Renal cortex interstitium (tissue), 11 donors: ENCODE data around the gene VSTM2B. TPM values are rescaled to one million over a fixed set of nuclear protein-coding genes. Genes with fewer than 3 reads are reported as not detected.

Experiments used
- DNase-seq, 11 donors: peaks; one replicate each; pipeline ENCODE4 v3.0.0-alpha.2; 2013; ENCODE audit warnings: low read depth in 9 of 11, low spot score in 4 of 11; ENCODE audit errors: extremely low read depth in 1 of 11
- polyA plus RNA-seq, 3 donors: library from polyadenylated mRNA; unstranded; fragments of 120-200 nt; gene quantifications; one replicate each; pipeline ENCODE4 v1.2.1, GENCODE V29; 2013; ENCODE audit not compliant: insufficient read length in 3 of 3

VSTM2B gene
- polyA plus RNA-seq, 3 donors: 0.42 to 0.64 (median 0.60) TPM

DNA sequence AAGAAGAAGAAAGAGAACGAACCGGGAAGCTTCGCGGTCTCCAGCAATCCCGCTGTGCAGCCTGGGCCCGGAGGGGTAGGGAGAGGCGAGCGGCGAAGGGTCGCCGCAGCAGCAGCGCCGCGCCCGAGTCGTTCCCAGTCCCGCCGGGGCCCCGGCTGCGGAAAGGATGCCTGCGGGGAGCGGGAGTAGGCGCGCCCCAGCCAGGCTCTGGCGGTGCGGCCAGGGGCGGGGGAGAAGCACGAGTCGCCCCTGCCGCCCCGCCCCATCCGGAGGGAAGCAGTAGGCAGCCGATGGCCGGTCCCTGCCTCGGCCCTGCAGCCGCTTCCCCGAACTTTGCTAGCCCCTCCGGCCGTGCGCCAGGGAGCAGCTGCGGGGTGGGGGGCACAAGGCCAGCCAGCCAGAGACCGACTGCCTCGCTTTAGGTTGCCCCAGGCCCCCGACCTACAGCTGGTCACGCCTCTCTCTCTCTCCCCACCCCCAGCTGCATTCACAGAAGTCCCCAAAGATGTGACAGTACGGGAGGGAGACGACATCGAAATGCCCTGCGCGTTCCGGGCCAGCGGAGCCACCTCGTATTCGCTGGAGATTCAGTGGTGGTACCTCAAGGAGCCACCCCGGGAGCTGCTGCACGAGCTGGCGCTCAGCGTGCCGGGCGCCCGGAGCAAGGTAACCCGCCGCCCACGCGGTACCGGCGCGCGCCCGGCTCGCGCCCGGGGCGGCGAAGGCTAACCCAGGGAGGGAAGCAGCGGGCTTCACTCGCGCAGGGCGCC, 1.1 kb downstream of the VSTM2B start:
- no peak for DNase-seq

DNA sequence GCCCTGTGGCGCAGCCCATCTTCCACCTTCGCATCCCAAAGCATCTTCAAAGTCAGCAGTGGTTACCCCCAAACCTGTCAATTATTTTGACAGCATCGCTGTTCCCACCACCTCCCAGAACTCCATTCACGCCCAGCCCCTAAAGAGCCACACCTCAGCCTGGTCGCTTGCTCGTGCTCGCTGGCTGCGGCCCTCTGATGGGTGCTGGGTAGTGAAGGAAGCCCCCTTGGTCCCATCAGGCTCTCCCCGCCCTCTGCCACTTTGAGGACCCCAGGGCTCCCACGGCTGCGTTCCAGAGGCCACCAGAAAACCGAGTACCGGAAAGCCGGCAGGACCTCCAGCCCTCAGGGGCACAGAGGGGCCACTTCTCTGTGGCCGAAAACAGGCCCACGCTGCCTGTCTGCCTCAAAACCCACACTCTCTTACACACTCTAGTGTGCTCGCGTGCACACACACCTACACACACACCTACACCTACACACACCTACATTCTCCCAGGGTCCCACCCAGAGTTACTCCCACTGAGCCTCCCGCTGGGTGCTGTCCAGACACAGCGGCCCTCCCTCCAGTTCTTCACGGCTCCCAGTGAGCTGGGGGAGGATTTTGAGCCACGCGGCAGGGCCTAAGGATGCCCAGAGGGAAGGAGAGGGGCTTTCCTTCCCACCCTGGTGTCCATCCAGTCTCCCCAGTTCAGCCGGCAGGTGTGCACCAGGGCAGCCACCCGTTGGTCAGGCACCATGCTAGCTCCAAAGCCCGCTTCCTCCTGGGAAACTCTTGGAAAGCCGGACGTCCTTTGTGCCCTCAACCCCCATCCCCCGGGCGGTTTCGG, 1.9 kb downstream of the VSTM2B start:
- DNase-seq: no peak

DNA sequence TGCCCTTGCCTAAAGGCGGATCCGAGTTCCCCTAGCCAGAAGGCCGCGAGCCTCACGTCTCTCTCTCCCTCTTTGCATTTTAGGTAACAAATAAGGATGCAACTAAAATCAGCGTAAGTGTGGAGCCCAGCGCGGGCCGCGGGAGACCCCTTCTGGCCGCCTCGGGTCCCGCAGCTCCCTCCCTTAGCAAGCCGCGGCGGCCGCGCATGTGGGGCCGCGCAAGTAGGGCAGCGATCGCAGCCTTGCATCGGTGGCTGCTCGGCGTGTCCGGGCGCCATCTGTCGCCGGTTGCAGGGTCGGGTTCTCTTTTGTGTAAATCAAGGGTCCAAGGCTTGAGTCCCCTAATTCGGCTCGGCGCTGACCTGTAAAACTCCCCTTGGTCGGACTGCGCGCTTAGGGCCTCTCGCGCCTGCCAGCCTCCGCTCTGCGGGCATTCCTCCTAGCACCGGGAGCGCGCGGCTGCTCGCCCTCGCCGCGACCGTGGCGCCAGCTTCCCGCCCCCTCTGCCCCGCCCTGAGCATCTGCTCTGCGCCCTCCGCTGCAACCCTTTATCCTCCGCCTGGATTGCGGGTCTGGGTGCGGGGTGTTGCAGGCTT, 2.7 kb downstream of the VSTM2B start:
- peak; percentile 54 to 73 (median 65) for DNase-seq

DNA sequence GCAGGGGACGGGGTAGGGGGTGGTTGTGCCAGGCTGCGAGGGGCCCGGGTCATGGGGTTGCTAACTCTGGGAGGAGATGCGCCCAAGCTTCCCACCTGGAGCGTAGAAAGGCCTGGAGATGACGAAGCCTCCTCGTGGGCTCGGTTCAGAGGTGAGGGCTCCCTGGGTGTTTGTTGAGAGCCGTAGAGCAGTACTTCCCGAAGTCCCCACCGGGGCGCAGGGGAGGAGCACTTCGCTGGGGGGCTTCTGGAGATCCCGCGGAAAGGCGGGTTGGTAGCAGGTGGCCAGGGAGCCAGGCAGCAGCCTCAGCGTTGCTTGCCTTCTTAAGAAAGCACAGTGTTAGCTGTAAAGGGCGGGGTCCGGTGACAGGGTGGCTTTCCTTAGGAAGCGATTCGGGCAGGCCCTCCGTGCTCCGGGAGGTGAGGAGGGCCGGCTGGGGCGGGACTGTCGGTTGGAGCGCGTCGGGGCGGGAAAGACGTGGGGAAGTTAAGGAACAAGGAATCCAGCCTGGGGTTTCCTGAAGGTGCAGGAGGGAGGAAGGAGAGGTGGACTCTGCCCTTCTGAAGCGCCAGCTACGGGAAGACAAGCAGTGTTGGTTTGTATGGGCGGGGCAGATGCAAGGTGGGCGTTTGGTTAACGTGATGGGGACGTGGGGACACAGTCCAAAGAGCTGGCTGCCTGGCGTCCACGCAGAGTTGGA, 3.3 kb downstream of the VSTM2B start:
- no peak for DNase-seq

GRCh38 chr19:29529646-29530539, 4.1 kb downstream of the VSTM2B start:
- no peak for DNase-seq

- DNase-seq: no peak
Measured at GRCh38 chr19:29530540-29531457, 5.0 kb downstream of the VSTM2B start.

- no peak for DNase-seq
Measured at GRCh38 chr19:29531458-29532025, 5.7 kb downstream of the VSTM2B start.

GRCh38 chr19:29532097-29532496, 6.3 kb downstream of the VSTM2B start:
- no peak for DNase-seq

DNA sequence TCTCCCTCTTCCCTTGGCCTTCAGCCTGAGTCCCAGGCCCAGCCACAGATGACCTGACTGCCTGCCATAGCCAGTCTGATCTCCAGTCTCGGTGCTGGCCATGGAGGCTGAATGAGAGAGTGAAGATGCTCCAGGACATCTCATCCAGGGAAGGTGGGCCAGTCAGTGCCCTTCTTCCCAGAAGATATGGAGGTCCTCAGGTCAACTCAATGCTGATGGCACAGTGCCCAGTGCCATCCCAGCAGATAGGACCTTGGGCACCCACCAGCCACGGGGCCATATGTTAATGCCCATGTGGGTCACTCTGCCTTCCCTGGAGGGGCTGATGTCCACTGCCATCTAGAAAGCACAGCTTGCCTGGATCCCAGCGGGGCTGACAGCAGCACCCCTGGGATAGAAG, 7.2 kb downstream of the VSTM2B start:
- no peak for DNase-seq

DNA sequence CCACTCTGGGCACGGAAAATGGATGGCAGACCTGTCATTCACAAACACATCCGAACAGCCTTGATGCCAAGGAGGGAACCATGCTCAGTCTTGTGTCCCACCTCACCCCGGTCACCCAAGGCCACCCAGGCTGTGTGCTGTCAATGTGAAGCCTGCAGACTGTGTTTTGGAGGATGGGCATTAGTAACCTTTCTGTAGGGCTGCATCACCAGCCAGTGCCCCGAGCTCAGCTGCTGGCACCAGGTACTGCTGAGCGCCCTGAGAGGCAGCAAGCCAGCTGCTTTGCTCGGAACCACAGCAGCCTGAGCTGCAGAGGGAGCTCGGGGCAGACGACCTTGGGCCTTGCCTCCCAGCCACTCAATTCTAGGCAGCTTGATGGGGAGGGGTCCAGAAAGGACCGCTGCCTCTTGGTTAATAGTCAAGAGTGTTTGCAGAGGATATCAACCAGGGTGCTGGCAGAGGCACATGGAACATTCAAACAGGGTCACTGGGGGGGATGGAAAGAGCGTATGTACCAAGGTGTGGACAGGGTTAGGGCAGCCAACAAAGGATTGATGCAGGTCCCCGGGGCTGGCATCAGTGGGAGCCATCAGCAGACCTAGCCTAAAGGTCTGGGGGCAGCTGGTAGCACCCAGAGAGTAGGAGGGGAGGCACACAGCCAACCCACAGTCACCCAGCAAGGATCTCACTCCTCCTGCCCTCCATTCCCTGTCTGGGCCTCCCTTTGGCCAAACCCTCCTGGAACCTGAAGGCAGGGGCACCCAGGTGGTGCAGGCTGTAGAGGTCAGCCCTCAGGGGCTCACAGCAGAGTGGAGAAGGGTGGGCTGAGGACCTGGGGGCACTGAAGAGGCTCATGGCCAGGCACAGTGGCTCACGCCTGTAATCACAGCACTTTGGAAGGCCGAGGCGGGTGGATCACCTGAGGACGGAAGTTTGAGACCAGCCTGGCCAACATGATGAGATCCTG, 8.1 kb downstream of the VSTM2B start:
- no peak for DNase-seq

DNA sequence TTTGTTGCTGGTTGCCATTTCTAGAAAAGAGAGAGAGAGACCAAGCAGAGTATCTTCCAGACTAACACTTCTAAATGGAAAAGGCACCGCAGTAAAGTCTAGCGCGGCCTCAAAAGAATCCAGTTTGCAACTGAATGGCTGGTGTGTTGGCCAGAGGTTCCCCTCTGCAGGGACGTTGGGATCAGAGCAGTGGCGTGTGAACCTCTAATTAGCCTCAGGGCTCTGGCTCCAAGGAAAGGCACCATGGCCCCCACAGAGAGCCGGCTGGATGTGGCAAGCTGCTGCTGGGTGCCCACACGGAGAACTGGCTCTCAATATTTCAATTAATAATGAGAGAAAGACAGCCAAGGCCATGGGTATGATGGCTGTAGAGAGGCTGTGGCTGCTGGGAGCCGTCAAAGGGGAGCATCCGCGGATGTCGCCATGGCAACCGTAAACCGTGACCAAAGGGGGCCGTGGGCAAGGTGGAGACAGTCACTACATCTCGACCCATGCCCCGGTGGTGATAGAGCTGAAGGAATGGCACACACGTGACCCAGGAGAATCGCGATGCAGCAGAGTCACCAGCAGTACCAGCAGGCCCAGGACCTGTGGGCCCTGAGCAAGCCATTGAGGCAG, 9.5 kb downstream of the VSTM2B start:
- no peak for DNase-seq

- DNase-seq: no peak
Measured at GRCh38 chr19:29535984-29536508, 10.3 kb downstream of the VSTM2B start.

DNA sequence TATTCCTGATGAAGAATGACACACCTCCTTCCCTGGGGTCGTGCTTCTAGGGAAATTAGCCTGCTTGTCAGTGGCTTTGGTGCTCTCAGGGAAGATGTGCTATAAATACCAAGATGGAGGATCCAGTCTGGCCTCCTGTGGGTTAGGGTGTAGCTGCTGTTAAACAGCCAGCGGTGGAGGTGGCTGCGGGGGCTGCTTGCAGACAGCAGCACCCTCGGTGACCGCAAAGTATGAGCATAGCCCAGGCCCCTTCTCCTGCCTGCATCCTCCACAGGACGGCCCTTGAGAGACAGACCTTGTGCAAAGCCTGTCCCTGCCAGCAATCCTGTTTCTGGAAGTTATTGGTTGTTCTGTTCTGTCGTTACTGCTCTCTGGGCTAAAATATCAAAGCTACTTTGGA, 11.4 kb downstream of the VSTM2B start:
- DNase-seq: no peak

- DNase-seq: no peak
Measured at GRCh38 chr19:29537601-29538000, 11.8 kb downstream of the VSTM2B start.

- no peak for DNase-seq
Measured at GRCh38 chr19:29538146-29538545, 12.4 kb downstream of the VSTM2B start.
